ENCODE results near the gene MYH16. TPM values are rescaled to one million over a fixed set of nuclear protein-coding genes. Genes with fewer than 3 reads are reported as not detected.

Gene MYH16
- total and polyA plus RNA-seq, 9 of the 15 experiments (the other 6 are each of a cell fraction or from before 2014, with no cell fraction given) = 0.09 TPM; not detected in 8

DNA sequence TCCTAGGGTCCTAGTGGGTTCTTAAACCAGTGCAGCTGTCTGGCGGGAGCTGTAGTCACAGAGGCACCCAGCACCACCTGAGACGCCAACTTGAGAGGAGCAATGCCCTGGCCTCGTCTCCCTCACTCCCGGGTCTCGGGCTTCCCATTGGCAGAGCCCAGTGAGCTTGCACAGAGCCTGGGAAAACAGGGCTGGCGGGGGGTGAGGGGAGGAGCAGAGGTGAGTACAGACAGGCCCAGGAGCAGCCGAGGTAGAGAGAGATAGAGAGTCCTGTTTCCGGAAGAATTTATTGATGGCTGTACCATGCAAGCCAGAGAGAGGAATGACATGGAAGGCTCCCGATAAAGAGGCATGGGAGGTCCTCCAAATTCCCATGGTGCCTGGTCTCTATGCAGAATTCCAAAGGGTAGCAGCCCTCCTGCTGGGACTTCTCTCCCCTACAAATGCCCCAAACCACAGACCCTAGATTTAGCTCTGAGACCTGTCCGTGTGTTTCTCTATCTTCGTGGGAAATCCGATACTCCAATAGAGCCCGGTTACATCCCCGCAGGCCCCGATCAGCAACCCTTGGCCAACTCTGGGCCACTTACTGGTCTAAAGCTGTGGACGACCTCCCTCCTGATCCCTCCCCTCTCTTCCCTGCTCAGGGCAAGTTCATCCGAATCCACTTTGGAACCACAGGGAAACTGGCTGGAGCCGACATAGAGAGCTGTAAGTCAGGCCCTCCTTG lies 20.3 kb upstream of the MYH16 start (continued):
- TF ChIP-seq ZNF316 (IDR thresholded peaks at IDR 0.05) (no peak), NR2C1 (IDR thresholded peaks at IDR 0.05) (no peak), NR2C1 (tag; IDR thresholded peaks at IDR 0.05) (no peak)

DNA sequence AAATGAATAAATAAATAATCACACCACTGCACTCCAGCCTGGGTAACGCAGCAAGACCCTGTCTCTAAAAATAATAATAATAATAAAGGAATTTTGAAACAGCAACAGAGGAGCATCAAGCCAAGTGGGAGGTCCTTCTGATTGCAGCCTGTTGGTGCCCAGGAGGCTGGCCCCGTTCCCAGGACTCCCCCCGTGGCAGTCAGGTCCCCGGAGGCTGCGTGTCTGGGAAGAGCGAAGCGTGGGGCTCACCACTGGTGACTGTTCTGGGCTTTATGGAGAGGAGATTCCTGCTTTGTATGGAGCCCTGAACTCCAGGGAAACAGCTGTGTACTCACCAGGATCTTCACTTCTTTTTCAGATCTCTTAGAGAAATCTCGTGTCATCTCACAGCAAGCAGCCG lies 19.3 kb upstream of the MYH16 start:
- H3K27ac ChIP-seq (ENCODE audit: extremely low read depth, low read depth, low read length) = no peak overlapping the region
- DNase-seq (ENCODE audit: extremely low read depth in 1 of 4, low spot score in 3 of 4) = no peak
- no peak overlapping the region for H3K4me3 ChIP-seq
- no peaks in the 10 kb centered on the region; a peak in 1 of 5 replicates for H3K4me1 ChIP-seq (replicated peaks in 1 of 2; ENCODE audit: control insufficient read depth in 2 of 2, insufficient read depth in 2 of 2, low read length in 2 of 2)
- H3K79me2 ChIP-seq (ENCODE audit: control insufficient read depth, insufficient read depth, low read length) = no peaks in the 10 kb centered on the region
- H4K20me1 ChIP-seq (replicated peaks; ENCODE audit: control insufficient read depth, insufficient read depth, low read length) = no peaks in the 10 kb centered on the region
- no peak overlapping the region for H2AFZ ChIP-seq (ENCODE audit: low read depth, low read length)
- CTCF ChIA-PET (ENCODE audit: low intra/inter-chr PET ratio) = no interaction called here
- no peak for ATAC-seq
- H3K9me3 ChIP-seq (replicated peaks; ENCODE audit: control insufficient read depth, insufficient read depth, low read depth, low read length) = no peaks in the 10 kb centered on the region
- TF ChIP-seq GATA2 (CRISPR knock-in tag; IDR thresholded peaks at IDR 0.05) = no peak
- no peak for TF ChIP-seq TGIF2 (CRISPR knock-in tag; IDR thresholded peaks at IDR 0.05)
- no peak for TF ChIP-seq HDAC1 (IDR thresholded peaks at IDR 0.05)
- TF ChIP-seq POLR3A (IDR thresholded peaks at IDR 0.05; ENCODE audit: borderline replicate concordance, extremely low read depth, insufficient read depth, insufficient read length) = no peak
- no peak for TF ChIP-seq ZNF408 (CRISPR knock-in tag; IDR thresholded peaks at IDR 0.05; ENCODE audit: low read depth)
- TF ChIP-seq, protein P1, sequence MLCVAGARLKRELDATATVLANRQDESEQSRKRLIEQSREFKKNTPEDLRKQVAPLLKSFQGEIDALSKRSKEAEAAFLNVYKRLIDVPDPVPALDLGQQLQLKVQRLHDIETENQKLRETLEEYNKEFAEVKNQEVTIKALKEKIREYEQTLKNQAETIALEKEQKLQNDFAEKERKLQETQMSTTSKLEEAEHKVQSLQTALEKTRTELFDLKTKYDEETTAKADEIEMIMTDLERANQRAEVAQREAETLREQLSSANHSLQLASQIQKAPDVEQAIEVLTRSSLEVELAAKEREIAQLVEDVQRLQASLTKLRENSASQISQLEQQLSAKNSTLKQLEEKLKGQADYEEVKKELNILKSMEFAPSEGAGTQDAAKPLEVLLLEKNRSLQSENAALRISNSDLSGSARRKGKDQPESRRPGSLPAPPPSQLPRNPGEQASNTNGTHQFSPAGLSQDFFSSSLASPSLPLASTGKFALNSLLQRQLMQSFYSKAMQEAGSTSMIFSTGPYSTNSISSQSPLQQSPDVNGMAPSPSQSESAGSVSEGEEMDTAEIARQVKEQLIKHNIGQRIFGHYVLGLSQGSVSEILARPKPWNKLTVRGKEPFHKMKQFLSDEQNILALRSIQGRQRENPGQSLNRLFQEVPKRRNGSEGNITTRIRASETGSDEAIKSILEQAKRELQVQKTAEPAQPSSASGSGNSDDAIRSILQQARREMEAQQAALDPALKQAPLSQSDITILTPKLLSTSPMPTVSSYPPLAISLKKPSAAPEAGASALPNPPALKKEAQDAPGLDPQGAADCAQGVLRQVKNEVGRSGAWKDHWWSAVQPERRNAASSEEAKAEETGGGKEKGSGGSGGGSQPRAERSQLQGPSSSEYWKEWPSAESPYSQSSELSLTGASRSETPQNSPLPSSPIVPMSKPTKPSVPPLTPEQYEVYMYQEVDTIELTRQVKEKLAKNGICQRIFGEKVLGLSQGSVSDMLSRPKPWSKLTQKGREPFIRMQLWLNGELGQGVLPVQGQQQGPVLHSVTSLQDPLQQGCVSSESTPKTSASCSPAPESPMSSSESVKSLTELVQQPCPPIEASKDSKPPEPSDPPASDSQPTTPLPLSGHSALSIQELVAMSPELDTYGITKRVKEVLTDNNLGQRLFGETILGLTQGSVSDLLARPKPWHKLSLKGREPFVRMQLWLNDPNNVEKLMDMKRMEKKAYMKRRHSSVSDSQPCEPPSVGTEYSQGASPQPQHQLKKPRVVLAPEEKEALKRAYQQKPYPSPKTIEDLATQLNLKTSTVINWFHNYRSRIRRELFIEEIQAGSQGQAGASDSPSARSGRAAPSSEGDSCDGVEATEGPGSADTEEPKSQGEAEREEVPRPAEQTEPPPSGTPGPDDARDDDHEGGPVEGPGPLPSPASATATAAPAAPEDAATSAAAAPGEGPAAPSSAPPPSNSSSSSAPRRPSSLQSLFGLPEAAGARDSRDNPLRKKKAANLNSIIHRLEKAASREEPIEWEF (CRISPR knock-in tag; IDR thresholded peaks at IDR 0.05) = no peak
- TF ChIP-seq STAT5A (IDR thresholded peaks at IDR 0.05; ENCODE audit: borderline replicate concordance, low read length) = no peak
- no peak for TF ChIP-seq TSHZ1 (CRISPR knock-in tag; IDR thresholded peaks at IDR 0.05)
- TF ChIP-seq PHF8 (IDR thresholded peaks at IDR 0.05; ENCODE audit: borderline replicate concordance, low read length) = no peak
- TF ChIP-seq MAFF (IDR thresholded peaks at IDR 0.05; ENCODE audit: low read length) = no peak
- no peak overlapping the region for H3K9ac ChIP-seq (ENCODE audit: insufficient read depth in 1 of 2, low read depth in 2 of 2, low read length in 2 of 2)
- BruUV-seq (replicated peaks) = no TSS peak
- H3K36me3 ChIP-seq (ENCODE audit: control insufficient read depth, insufficient read depth, low read length) = no peaks in the 10 kb centered on the region
- 1% methylated on average over 9 of the region's 9 CpGs for WGBS (ENCODE audit: insufficient coverage, low coverage, missing lambda C conversion rate)
- intact Hi-C loops (cut with micrococcal nuclease) (no loop called here), in situ Hi-C loops (cut with MboI) (no loop called here)
- H3K9me1 ChIP-seq (ENCODE audit: control insufficient read depth, insufficient read depth, low read length) = no peaks in the 10 kb centered on the region
- POLR2A ChIA-PET = interaction anchor here (1.0 to 1.4 kb wide), 3 partner anchors 9 to 28 kb away, joined by 3 to 4 read pairs (median 3); no protein-coding TSS in a partner anchor
- H3K4me2 ChIP-seq (ENCODE audit: insufficient read depth, low read length) = no peak overlapping the region
- H3K27me3 ChIP-seq (ENCODE audit: control insufficient read depth in 2 of 2, insufficient read depth in 2 of 2, low read length in 2 of 2) = peaks cover 38 to 78% of the 10 kb centered on the region in 2 experiments
- FAIRE-seq = no peak

All from K562 (cell line).